Left ventricle myocardium inferior (tissue), 1 donor: ENCODE data around the gene KDM2A. TPM values are rescaled to one million over a fixed set of nuclear protein-coding genes. Genes with fewer than 3 reads are reported as not detected.

Experiments used
- DNase-seq: peaks from one replicate; pipeline ENCODE4 v3.0.0-alpha.2; 2020
- H3K27ac ChIP-seq: fragments of 200-600 bp; replicated peaks from 2 replicates; pipeline ENCODE4 v1.8.0; 2021
- H3K27me3 ChIP-seq: fragments of 200-600 bp; 2 replicates; pipeline ENCODE4 v1.8.0; 2021; ENCODE audit warnings: low read depth
- H3K36me3 ChIP-seq: fragments of 200-600 bp; 2 replicates; pipeline ENCODE4 v1.8.0; 2021
- H3K4me1 ChIP-seq: fragments of 200-600 bp; 2 replicates; pipeline ENCODE4 v1.8.0; 2021
- H3K4me3 ChIP-seq: fragments of 200-600 bp; 2 replicates; pipeline ENCODE4 v1.8.0; 2021; ENCODE audit warnings: mild to moderate bottlenecking, moderate library complexity
- H3K9me3 ChIP-seq: fragments of 200-600 bp; replicated peaks from 2 replicates; pipeline ENCODE4 v1.8.0; 2021
- intact Hi-C: fragments of 100-400 bp; cut with micrococcal nuclease; formaldehyde crosslinking; loops from one replicate; pipeline ENCODE4 v1.11.0; 2022
- total RNA-seq: library from RNA; stranded (reverse); fragmentation: NEBNext Ultra II Directional; extraction: Animal tissue kit (Norgen Biotek cat#: 25700); gene quantifications from one replicate; pipeline ENCODE4 v1.2.1, GENCODE V29; 2021
- TF ChIP-seq, protein P1 (sequence below): fragments of 200-600 bp; IDR thresholded peaks from 2 replicates; pipeline ENCODE4 v1.8.0; 2021; ENCODE audit warnings: antibody characterized with exemption, mild to moderate bottlenecking, borderline replicate concordance
- donor health status: DM: no; HTN: yes; CAD: no; lungs with severe emphysema.

The KDM2A gene
- total RNA-seq, 1 donor from 2014 or later = 37.6 TPM

DNA sequence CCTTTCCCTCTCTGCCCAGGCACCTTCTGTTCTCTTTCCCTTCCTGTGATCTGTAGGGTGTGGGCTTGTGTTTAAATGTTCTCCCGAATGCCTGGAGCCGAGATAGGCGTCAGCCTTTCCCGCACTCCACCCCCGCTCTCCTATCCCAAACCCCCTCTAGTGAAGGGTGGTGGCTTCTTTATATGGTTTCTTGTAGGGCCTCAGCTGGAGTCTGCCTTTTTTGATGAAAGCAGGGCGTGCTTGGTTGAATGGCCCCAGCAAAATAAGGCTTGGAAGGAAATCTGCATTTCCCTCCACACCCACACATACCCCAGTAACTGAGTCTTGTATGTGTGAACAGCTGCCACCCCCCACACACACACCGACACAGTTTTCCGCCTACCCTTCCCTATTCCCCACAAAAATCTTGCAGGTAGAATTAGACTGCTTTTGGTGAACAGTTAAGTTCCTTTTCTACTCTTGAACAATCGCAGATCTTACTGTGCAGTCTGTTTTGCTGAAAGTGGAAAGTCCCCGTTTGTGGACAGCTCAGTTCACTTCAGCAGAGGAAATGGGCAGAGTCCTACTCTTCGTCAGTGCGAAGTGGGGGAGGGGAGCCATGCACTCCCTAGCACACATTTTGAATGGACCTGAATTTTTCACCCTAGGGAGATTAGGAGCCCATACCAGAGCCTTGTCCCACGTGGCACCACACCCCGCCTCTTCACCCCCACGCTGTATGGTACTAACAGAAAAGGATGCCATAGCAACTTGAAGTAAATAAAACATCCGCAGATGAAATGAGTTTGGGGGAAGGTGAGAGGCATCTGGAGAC, 121.7 kb downstream of the KDM2A start:
- no peaks in the 10 kb centered on the region for H3K9me3 ChIP-seq
- peak overlapping the region; percentile 96 for H3K27ac ChIP-seq
- peak overlapping the region; percentile 78 for H3K4me3 ChIP-seq
- H3K36me3 ChIP-seq = peaks cover 31% of the 10 kb centered on the region
- TF ChIP-seq, protein P1, sequence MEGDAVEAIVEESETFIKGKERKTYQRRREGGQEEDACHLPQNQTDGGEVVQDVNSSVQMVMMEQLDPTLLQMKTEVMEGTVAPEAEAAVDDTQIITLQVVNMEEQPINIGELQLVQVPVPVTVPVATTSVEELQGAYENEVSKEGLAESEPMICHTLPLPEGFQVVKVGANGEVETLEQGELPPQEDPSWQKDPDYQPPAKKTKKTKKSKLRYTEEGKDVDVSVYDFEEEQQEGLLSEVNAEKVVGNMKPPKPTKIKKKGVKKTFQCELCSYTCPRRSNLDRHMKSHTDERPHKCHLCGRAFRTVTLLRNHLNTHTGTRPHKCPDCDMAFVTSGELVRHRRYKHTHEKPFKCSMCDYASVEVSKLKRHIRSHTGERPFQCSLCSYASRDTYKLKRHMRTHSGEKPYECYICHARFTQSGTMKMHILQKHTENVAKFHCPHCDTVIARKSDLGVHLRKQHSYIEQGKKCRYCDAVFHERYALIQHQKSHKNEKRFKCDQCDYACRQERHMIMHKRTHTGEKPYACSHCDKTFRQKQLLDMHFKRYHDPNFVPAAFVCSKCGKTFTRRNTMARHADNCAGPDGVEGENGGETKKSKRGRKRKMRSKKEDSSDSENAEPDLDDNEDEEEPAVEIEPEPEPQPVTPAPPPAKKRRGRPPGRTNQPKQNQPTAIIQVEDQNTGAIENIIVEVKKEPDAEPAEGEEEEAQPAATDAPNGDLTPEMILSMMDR = no peak
- H3K4me1 ChIP-seq = peaks cover 68% of the 10 kb centered on the region
- intact Hi-C loops = no loop called here
- no peaks in the 10 kb centered on the region for H3K27me3 ChIP-seq
- peak; percentile 53 for DNase-seq

DNA sequence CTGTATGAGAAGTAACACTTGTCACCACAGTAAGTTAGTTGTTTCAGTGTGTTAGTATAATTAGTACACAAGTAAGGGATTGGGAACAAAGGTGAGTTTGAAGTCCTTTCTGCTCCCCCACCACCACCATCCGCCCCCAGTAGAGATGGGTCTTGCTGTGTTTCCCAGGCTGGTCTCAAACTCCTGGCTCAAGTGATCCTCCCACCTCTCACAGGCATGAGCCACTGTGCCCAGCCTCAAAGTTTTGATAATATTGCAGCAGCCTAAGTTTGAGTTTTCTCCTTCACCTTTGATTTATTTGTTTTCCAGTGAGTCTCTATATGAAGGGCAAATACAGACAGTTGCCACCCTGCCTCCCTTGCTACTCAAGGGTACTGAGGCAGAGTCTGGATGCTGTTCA, 123.5 kb downstream of the KDM2A start:
- H3K27me3 ChIP-seq = no peaks in the 10 kb centered on the region
- peak overlapping the region; percentile 78 for H3K4me3 ChIP-seq
- TF ChIP-seq, protein P1 = no peak
- intact Hi-C loops = no loop called here
- no peaks in the 10 kb centered on the region for H3K9me3 ChIP-seq
- H3K36me3 ChIP-seq = peaks cover 48% of the 10 kb centered on the region
- no peak for DNase-seq
- peaks cover 72% of the 10 kb centered on the region for H3K4me1 ChIP-seq
- peak overlapping the region; percentile 7 for H3K27ac ChIP-seq

- peak overlapping the region; percentile 78 for H3K4me3 ChIP-seq
- H3K36me3 ChIP-seq = peaks cover 53% of the 10 kb centered on the region
- H3K4me1 ChIP-seq = peaks cover 72% of the 10 kb centered on the region
- no peak for DNase-seq
- peak overlapping the region; percentile 7 for H3K27ac ChIP-seq
- no peaks in the 10 kb centered on the region for H3K9me3 ChIP-seq
- TF ChIP-seq, protein P1 = no peak
- no peaks in the 10 kb centered on the region for H3K27me3 ChIP-seq
- intact Hi-C loops = no loop called here
These were observed 124.0 kb downstream of the KDM2A start for GRCh38 chr11:67243051-67243450.

DNA sequence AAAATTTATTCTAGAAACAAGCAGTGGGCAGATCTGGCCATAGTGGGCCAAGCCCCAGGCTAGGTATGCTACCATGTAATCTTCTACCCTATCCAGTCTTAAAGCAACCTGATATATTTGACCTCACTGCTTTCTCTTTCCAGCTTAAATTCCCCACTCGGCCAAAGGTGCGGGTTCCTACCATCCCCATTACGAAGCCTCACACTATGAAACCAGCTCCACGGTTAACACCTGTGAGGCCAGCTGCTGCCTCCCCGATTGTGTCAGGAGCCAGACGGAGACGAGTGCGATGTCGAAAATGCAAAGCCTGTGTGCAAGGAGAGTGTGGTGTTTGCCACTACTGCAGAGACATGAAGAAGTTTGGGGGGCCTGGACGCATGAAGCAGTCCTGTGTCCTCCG, 126.0 kb downstream of the KDM2A start:
- DNase-seq = no peak
- peaks cover 69% of the 10 kb centered on the region for H3K4me1 ChIP-seq
- no peaks in the 10 kb centered on the region for H3K9me3 ChIP-seq
- H3K27ac ChIP-seq = no peak overlapping the region
- H3K36me3 ChIP-seq = peaks cover 73% of the 10 kb centered on the region
- TF ChIP-seq, protein P1 = no peak
- no peak overlapping the region for H3K4me3 ChIP-seq
- intact Hi-C loops = no loop called here
- no peaks in the 10 kb centered on the region for H3K27me3 ChIP-seq

DNA sequence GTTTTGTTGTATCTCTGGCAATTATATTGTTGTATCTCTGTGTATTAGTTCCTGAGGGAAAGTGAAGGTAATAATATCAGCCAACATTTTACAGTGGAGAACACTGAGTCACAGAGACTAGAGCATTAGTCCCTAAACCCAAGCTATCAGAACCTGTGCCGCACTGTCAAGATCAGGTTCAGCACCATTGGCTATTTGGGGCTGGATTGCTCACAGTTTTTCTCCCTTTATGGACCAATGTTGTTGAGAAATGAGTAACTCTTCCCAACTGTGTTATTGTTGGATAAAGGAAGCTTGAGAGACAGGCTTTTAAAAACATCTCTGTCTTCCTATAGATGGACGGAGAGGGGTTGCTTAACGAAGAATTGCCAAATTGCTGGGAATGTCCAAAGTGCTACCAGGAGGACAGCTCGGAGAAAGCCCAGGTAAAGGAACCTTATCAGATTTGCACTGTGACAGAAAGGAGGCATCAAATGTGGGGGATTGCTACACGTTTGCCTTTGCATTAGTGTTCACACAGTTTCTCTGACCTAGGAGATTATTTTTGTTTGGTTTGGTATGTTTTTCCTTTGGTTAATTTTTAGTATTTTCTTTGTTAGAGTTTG, 129.0 kb downstream of the KDM2A start:
- intact Hi-C loops = no loop called here
- Histone ChIP-seq H3K36me3 (peaks cover 100% of the 10 kb centered on the region), H3K27me3 (no peaks in the 10 kb centered on the region), H3K9me3 (no peaks in the 10 kb centered on the region), H3K4me1 (peaks cover 39% of the 10 kb centered on the region), H3K27ac (peak overlapping the region; percentile 58), H3K4me3 (no peak overlapping the region)
- no peak for DNase-seq
- TF ChIP-seq, protein P1 = no peak
